ENCODE data around the gene EIPR1.
A peak's percentile ranks its signal among the peaks of the same experiment; 100 is the strongest.
"Not testable (repeated sequence)": the region's sequence is repeated elsewhere in the genome, so short reads cannot be mapped to it uniquely, and the experiment has no call there.

The EIPR1 gene

DNA sequence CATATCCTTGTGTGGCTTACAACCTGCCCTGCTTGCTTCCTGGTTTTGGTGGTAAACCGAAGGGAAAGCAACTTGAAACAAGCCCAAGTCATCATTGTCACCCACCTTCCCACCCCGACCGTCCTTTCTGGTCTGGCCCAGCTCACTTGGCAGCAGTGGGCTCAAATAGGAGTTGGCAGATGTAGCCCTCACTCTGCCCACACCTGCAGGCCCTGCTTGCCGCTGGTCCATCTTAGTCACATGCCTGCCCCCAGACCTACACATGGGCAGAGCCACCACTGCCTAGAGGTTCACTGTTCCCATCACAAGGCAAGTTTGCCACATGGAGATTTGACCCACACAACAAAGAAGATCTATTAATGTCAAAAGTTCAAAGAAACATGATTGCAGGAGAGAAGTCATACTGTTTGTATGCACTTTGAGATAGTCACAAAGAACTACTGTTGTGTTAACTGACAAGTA lies 9.3 kb downstream of the EIPR1 start:
- no peaks in the 10 kb centered on the region for H3K9me3 ChIP-seq
- H3K4me3 ChIP-seq (ENCODE audit: low read depth in 1 of 2, low read length in 1 of 2): no peak overlapping the region
- H3K27ac ChIP-seq: no peak overlapping the region
- no peaks in the 10 kb centered on the region for H3K4me1 ChIP-seq (ENCODE audit: control insufficient read depth in 1 of 2, insufficient read depth in 1 of 2, low read depth in 1 of 2, low read length in 1 of 2)
- no peak for TF ChIP-seq CTCF (IDR thresholded peaks at IDR 0.05)
- H3K36me3 ChIP-seq: no peaks in the 10 kb centered on the region
- H3K27me3 ChIP-seq: no peaks in the 10 kb centered on the region

DNA sequence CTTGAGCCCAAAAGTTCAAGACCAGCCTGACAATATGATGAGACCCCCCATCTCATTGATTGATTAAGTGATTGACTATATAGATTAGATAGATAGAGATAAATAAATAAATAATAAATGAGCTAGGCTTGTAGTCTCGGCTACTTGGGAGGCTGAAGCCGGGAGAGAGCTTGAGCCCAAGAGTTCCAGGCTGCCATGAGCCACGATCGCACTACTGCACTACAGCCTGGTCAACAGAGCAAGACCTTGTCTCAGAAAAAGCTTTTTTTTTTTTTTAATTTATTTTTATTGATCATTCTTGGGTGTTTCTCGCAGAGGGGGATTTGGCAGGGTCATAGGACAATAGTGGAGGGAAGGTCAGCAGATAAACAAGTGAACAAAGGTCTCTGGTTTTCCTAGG lies 12.4 kb downstream of the EIPR1 start:
- no peaks in the 10 kb centered on the region for H3K4me1 ChIP-seq (ENCODE audit: control insufficient read depth in 1 of 2, insufficient read depth in 1 of 2, low read depth in 1 of 2, low read length in 1 of 2)
- H3K27ac ChIP-seq: no peak overlapping the region
- TF ChIP-seq CTCF (IDR thresholded peaks at IDR 0.05): no peak

DNA sequence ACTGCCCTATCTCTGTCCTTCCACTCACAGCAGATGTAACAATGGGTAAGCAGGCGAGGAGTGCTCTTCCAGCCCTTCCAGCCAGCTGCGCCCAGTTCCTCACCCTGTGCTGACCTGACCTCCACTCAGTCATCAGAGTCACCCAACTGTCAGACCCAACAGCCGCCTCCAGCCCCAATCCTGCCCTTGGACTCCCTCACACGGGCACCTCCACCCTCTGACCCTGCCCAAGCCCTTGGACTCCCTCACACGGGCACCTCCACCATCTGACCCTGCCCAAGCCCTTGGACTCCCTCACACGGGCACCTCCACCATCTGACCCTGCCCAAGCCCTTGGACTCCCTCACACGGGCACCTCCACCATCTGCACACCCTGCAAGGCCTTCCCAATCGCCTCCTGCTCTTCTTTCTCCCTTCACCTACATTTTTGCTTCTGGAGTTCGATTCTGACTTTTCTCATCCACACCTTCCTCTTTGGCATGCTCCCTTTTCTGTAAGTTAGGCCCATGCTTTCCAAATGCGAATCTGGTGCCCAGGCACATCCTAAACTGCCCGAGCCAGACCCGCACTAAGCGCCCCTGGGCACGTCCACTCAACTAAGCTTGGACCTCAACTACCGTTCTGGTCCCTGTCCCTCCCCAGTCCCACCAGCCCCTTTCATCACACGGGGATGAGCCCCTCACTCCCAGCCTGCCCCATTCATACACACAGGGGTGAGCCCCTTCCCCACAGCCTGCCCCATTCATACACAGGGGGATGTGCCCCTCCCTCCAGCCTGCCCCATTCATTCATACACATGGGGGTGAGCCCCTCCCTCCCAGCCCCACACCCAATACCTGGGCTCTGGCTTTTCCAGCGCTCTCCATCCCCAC lies 15.9 kb downstream of the EIPR1 start:
- Histone ChIP-seq H3K27me3 (no peaks in the 10 kb centered on the region), H3K36me3 (no peaks in the 10 kb centered on the region), H3K4me3 (ENCODE audit: low read depth in 1 of 2, low read length in 1 of 2) (no peak overlapping the region), H3K9me3 (no peaks in the 10 kb centered on the region), H3K4me1 (ENCODE audit: control insufficient read depth in 1 of 2, insufficient read depth in 1 of 2, low read depth in 1 of 2, low read length in 1 of 2) (peaks cover 13 to 14% of the 10 kb centered on the region in 2 experiments), H3K27ac (no peak overlapping the region)
- TF ChIP-seq CTCF (IDR thresholded peaks at IDR 0.05): no peak

More for the DNA sequence above, 12.4 kb downstream of the EIPR1 start:
- Histone ChIP-seq H3K9me3 (no peaks in the 10 kb centered on the region), H3K36me3 (no peaks in the 10 kb centered on the region), H3K4me3 (ENCODE audit: low read depth in 1 of 2, low read length in 1 of 2) (no peak overlapping the region), H3K27me3 (no peaks in the 10 kb centered on the region)

GRCh38 chr2:3357926-3358325 lies 19.7 kb downstream of the EIPR1 start:
- Histone ChIP-seq H3K27me3 (no peaks in the 10 kb centered on the region), H3K27ac (peak overlapping the region; percentile 85), H3K9me3 (no peaks in the 10 kb centered on the region), H3K36me3 (peaks cover 4% of the 10 kb centered on the region), H3K4me1 (ENCODE audit: control insufficient read depth in 1 of 2, insufficient read depth in 1 of 2, low read depth in 1 of 2, low read length in 1 of 2) (peaks cover 17 to 19% of the 10 kb centered on the region in 2 experiments), H3K4me3 (ENCODE audit: low read depth in 1 of 2, low read length in 1 of 2) (no peak overlapping the region)
- no peak for TF ChIP-seq CTCF (IDR thresholded peaks at IDR 0.05)

DNA sequence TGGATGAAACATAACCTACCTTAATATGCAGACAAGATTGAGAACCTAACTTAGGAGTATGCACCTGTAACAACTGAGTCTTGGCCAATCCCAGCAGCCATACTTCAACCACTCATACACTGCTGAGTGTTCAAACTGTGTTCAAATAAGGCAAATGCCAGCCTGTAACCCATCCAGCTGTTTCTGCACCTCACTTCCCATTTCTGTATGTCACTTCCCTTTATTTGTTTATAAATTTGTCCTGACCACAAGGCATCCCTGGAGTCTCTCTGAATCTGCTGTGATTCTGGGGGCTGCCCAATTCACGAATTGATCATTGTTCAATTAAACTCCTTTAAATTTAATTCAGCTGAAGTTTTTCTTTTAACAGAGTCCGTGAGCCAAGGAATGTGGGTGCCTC lies 20.2 kb downstream of the EIPR1 start:
- H3K4me1 ChIP-seq (ENCODE audit: control insufficient read depth in 1 of 2, insufficient read depth in 1 of 2, low read depth in 1 of 2, low read length in 1 of 2): peaks cover 17 to 19% of the 10 kb centered on the region in 2 experiments
- not testable (repeated sequence) for H3K27me3 ChIP-seq, H3K9me3 ChIP-seq, H3K36me3 ChIP-seq
- peak overlapping the region; percentile 85 for H3K27ac ChIP-seq
- peak overlapping the region; percentile 13 to 35 for H3K4me3 ChIP-seq (ENCODE audit: low read depth in 1 of 2, low read length in 1 of 2)

- no peak for TF ChIP-seq CTCF (IDR thresholded peaks at IDR 0.05)
- Histone ChIP-seq H3K27me3 (no peaks in the 10 kb centered on the region), H3K36me3 (peaks cover 4% of the 10 kb centered on the region), H3K9me3 (no peaks in the 10 kb centered on the region), H3K27ac (peak overlapping the region; percentile 85), H3K4me3 (ENCODE audit: low read depth in 1 of 2, low read length in 1 of 2) (peak overlapping the region; percentile 13 to 35), H3K4me1 (ENCODE audit: control insufficient read depth in 1 of 2, insufficient read depth in 1 of 2, low read depth in 1 of 2, low read length in 1 of 2) (peaks cover 17 to 19% of the 10 kb centered on the region in 2 experiments)
Measured at GRCh38 chr2:3356799-3357198, 20.8 kb downstream of the EIPR1 start.
